ENCODE results near the gene FHAD1.
A peak's percentile ranks its signal among the peaks of the same experiment; 100 is the strongest.

FHAD1 gene

DNA sequence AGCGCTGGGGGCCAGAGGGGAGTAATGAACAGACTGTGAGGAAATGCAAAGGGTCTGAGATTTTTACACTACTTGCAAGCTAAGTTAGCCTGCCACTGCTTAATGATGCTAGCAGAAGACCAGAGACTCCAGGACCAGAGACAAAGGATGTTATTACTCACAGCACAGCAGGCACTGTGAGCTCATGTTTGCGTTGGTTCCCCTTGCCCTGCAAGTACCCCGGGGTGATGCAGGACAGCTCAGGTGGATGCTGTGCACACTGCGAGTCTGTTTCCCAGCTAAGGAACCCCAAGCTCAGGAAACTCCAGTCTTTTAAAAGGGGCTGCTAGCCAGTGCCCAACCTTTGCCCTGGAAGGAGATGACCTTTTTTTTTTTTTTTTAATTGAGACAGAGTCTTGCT, 1.2 kb downstream of the FHAD1 start:
- DNase-seq (ENCODE audit: low spot score): no peak

DNA sequence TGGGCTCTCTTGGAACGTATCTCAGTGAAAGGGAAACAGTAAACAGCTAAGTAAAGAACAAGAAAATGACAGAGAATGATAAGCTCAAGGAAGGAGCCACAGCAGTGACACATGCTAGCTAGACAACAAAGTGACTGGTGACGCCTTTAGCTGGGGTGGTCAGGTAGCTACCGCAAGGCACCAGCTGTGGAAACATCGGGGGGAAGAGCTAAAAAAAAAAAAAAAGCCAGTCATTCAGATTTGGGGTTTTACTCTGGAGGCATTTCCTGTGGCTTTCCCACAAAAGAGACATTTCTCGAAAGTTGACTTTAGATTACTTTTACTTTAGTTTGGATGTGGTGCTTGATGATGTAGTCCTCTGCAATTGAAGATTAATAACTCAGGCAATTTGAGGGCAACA, 2.1 kb downstream of the FHAD1 start:
- DNase-seq (ENCODE audit: low spot score): peak; percentile 80

DNA sequence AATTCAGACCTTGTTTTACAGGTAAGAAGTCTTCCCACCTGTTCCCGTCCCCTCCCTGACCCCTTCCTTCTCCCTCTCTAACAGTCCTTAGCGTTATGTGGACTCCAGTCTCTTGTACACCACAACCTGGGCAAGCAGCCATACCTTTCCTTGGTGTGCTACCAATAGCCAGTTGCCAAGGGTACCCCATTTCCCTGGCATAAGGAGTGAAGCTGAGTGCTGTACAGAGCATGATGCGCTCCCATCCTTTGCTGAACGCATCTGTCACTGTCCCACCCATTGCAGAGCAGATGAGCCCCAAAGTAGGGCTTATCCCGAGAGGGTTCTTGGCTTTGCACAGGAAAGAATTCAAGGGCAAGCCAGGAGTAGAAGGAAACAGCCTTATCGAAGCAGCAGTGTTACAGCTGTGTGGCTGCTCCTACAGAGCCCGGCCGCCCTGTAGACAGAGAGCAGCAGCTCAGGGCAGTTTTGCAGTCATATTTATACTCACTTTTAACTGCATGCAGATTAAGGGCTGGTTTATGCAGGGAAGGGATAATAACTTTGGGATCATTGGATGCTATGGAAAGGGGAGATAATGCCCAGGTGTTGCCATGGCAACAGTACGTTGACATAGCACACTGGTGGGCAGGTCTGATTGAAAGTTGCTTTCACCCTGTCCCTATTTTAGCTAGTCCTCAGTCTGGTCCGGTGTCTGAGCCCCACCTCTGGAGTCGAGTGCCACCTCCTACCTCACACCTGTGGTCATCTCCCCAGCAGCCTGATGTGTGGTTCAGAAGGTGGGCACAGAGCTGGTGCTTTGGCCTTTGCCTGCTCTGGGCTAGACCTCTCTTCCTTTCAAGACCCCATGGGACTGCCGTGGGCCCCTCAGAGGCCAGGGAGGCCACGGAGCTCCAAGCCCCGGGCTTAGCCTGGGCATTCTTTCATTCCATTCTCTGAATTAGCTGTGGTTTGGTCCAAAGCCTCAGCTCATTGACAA, 5.1 kb downstream of the FHAD1 start:
- no peak for DNase-seq (ENCODE audit: low spot score)

DNA sequence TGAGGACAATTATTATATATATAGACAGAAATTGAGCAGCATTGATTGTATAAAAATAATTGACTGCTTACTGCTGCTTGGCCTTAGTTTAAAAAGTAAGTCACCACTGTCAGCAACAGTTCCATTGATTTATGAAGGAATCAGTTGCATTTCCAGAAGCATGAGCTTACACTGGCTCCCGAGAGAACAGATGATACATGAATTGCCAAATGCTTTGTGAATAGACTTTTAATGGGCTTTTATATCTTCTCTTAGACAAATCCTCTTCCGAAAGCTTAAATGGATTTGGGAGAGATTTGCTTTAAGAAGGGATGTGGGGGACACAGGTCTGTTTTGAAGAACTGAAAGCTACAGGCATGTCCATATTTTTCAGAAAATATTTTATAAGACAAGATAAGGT, 7.5 kb downstream of the FHAD1 start:
- DNase-seq (ENCODE audit: low spot score): no peak

DNA sequence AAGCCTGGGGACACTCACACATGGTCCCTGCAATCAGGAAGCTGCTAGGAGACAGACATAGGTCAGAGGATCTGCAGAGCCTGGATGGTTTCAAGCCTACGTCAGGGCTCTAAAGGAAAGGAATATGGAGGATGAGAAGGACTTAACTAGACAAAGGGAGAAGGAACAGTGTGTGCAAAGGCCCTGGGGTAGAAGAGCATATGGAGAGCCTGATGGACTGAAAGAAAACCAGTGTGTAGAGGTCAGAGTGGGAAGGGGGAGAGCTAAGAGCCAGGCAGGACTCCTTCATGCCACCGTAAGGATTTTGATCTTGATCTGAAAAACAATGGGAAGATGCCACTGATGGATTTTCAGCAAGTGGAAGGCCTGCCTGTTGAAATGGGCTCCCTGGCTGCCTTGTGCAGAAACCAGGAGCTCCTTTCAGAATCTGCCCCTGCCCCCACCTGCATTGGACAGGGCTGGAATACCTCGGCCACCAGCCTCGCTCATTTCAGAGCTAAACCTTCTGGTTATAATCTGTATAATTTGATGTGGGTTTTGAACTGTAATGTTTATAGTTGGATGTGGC, 8.6 kb downstream of the FHAD1 start:
- no peak for DNase-seq (ENCODE audit: low spot score)

DNA sequence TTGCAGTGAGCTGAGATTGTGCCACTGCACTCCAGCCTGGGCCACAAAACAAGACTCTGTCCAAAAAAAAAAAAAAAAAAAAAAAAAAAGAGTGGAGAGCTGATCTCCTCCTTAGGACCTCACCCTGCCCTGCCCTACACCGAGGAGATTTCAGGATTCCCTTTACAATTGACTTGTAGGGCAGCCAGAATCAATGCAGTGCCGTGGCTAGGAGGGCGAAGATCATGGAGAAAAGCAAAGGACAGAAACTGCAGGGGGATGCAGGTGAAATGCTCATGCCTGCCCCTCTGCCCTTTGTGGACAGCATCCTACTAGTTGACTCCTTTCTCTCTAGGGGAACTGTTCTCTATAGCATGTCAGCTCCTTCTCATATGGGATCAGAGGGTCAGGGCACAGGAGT, 9.6 kb downstream of the FHAD1 start:
- DNase-seq (ENCODE audit: low spot score): no peak

DNA sequence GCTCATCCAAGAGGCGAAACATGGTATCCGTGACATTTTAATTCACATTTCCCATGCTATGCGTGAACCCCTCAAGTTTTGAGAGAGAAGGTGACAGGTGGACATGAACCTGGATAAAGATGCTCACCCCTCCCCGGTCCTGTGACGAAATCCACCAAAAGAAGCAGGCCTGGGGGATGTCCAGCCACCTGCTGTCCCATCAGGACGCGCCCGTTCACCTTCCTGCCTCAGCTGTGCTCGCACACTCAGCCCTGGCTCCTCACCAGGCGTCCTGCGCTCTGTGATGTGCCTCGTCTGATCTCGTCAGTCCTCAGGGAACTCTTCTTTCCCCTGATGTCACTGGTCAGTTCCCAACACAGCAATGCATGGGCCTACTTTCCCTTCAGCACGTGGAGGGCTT, 10.3 kb downstream of the FHAD1 start:
- DNase-seq (ENCODE audit: low spot score): no peak

DNA sequence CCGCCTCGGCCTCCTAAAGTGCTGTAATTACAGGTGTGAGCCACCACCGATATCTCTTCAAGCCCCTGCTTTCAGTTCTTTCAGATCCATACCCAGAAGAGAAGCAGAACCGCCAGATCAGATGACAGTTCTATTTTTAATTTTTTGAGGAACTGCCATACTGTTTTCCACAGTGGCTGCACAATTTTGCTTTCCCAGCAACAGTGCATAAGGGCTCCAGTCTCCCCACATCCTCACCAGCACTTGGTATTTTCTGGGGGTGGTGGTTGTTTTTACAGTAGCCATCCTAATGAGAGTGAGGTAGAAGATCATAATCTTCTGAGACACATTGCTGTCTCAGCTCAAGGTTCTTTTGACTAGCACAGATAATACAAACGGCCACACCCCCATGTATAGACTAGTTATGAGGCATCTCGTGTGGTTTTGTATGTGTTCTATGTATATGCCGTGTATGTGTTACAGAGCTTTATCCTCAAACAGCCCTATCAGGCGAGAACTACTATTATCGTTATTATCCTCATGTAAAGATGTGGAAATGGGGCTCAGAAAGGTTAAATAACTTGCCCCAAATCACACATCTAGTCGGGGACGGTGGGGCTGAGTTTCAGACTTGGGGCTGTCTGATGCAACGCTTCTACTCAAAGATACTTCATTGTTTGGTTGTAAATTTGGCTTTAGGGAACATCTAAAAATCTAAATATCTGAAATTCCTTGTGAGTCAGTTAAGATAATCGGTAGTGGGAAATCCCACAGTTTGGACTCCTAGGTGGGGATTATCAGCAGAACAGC, 12.0 kb downstream of the FHAD1 start:
- DNase-seq (ENCODE audit: low spot score): no peak

DNA sequence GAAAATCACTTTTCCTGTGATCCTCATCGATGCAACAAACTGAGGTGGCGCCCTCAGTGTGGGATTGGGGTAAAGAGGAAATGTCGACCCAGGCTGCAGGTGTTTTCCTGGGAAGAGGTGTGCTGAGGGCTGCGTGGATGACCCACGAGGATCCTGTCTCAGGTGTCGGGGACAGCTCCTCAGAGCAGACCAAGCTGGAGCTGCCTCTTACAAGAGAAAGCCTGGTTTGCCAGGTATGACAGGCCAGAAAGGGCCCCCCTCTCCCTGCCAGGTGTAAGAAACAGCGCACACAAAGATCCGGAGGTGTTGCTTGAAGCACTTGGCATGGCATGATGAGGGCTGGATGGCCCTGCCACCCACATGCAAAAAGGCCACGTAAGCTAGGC, 12.6 kb downstream of the FHAD1 start:
- no peak for DNase-seq (ENCODE audit: low spot score)

DNA sequence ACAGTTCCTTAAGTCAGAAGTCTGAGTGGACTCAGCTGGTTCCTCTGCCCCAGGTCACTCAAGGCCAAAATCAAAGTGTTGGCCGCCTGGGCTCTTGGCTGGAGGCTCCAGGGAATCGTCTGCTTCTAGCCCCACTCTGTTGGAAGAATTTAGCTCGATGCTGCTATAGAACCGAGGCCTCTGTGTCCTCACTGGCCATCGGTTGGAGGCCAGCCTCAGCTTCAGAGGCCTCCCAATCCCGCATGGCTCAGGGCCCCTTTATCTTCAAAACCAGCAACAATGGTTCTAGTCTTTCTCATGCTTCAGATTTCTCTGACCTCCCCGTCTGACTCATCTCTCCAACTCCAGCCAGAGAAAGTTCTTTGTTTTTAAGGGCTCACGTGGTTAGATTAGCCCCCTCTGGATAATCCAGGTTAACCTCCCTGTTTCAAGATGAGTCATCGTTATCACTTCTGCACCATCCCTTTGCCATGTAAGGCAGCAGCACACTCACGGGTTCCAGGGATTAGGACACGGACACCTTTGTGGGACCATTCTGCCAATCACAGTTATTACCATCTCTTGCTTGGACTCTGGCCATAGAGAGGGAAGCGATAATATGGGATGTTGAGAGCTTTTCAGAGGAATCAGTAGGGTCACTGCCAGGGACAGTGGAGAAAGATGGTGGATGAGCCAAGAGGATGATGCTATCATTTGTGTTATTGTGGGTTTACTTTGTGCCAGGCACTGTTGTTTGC, 13.6 kb downstream of the FHAD1 start:
- DNase-seq (ENCODE audit: low spot score): no peak

DNA sequence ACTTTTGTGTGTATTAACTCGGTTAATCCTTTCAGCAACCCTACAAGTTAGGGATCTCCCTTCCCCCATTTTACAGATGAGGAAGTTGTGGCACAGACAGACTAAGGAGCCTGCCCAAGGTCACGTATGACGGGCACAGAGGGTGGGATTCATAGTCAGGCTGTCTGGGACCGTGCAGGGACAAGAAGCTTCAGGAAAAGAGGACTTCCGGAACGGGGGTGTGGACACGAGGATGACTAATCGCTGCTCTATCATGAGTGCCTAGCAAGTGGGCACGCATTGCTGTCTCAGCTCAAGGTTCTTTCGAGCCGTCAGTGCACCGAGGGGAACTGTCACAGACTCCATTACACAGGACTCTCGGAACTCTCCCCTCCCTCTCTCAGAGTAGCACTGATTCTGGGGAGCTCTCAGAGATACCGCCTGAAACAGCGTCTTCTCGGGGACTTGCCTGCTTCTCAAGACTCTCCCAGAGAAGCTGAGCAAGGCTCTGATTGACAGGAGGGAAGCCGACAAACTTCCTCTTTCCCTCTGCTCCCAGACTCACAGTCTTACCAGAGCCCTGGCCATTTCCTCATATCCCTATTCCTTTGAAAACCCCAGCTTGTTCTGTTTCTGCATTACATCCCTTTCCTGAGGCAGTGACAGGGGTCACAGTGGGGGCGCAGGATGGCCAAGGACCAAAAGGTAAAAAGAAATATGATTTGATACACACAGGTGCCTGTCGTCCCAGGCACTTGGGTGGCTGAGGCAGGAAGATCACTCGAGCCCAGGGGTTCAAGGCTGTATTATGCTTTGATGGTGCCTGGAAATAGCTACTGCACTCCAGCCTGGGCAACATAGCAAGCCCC, 14.4 kb downstream of the FHAD1 start:
- peak; percentile 24 for DNase-seq (ENCODE audit: low spot score)

DNA sequence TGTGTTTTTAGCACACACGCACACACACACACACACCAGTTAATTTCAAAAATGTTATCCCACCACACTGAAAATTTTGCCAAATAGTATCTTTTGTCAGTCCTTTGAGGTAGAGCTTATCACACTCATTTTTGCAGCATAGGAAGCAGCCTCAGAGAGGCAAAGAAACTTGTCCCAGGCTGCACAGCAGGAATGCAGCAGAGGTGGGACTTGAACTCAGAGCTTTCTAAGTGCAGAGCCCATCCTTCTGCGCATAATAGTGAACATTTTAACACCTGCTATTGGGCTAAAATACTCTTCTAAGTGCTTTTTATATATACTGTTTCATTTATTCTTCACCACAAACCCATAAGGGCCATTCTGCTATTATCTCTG, 15.0 kb downstream of the FHAD1 start:
- DNase-seq (ENCODE audit: low spot score): no peak

DNA sequence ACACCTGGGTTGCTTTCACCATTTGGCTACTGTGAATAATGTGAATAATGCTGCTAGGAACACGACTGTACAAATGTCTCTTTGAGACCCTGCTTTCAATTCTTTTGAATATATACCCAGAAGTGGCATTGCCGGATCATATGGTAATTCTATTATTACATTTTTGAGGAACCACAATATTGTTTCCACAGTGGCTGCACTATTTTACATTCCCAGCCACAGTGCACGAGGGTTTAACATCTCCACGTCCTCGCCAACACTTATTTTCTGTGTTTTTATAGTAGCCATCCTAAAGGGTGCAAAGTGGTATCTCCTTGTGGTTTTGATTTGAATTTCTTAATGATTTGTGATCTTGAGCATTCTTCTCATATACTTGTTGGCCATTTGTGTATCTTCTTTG, 15.7 kb downstream of the FHAD1 start:
- DNase-seq (ENCODE audit: low spot score): no peak

DNA sequence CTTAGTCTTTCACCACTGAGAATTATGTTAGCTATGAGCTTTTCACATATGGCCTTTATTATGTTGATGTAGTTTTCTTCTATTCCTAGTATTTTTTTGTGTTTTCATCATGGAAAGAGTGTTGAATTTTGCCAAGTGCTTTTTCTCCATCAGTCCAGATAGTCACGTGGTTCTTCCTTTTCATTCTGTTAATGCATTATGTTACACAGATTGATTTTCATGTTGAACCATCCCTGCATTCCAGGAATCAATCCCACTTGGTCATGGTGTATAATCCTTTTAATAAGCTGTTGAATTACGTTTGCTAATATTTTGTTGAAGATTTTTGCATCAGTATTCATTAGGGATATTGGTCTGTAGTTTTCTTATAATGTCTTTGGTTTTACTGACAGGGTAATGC, 17.7 kb downstream of the FHAD1 start:
- no peak for DNase-seq (ENCODE audit: low spot score)

DNA sequence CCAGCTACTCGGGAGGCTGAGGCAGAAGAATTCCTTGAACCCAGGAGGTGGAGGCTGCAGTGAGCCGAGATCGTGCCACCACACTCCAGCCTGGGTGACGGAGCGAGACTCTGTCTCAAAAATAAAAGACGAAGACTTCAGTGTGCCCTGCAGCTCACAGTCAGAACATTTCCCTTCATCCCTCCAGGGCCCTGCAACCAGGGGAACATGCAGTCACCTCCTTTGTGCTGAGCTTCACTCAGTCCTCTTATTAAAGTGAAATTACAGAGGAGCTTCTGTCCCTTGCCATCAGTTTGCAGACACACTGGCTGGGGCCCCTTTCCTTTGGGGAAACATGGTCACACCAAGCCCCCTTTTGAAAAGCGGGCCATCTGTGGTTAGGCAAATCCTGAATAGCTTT, 24.2 kb downstream of the FHAD1 start:
- DNase-seq (ENCODE audit: low spot score): no peak

DNA sequence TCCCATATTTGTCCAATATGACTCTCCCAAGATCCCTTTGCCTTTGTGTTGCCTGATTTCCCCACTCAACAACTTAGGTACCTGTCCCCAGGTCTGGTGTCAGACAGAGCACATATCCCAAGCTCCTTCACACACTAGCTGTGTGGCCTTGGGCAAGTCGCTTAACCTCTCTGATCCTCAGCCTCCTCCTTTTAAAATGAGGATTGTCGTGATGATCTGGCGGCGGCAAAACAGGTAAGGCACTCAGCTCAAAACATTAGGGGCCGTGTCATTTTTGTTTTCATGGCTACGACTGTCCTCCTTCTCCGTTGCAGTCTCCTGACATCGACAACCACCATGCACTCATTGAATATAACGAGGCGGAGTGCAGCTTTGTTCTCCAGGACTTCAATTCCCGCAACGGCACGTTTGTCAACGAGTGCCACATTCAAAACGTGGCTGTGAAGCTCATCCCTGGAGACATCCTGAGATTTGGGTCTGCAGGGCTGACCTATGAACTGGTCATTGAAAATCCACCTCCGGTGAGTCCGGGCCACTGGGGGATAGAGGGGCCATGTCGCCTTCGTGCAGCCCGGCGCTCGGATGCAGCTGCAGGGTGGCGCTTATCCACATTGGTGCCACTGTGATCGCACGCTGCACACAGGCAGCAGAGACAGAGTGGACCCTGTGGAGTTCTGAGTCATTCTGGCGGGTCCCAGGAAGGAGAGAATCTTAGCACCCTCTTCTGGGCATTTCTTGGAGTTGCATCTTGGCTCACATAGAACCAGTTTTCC, 25.2 kb downstream of the FHAD1 start:
- peak; percentile 74 for DNase-seq (ENCODE audit: low spot score)

DNA sequence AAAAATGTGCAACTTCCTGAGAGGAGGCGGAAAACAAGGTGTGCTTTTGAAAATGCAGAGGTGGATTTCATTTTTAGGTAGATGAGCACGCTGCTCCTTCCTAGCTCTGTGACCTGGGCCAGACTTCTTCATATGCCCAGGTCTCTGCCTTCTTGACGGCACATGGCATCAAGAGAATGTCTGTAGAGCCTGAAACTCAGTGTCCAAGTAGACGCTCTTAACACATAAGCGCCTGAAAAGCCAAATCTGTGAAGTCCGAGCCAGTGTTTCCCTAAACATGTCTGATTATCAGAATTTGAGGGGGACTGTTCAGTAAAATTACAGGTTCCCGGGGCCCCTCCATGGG, 25.7 kb downstream of the FHAD1 start:
- DNase-seq (ENCODE audit: low spot score): no peak

DNA sequence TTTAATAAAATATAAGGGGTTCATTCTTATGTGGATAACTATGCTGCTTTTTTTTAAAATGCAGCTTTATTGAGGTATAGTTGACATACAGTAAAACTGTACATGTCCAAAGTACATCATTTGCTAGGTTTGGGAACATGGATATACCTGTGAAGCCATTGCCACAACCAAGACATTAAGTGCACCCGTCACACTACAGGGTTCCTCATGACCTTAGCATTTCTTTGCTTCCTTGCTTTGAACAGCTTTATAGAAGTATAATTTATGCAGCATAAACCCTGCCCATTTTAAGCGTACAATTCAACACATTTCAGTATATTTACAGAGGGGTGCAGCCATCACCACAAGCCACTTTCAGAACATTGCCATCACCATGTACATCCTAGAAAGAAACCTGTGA, 26.3 kb downstream of the FHAD1 start:
- no peak for DNase-seq (ENCODE audit: low spot score)

DNA sequence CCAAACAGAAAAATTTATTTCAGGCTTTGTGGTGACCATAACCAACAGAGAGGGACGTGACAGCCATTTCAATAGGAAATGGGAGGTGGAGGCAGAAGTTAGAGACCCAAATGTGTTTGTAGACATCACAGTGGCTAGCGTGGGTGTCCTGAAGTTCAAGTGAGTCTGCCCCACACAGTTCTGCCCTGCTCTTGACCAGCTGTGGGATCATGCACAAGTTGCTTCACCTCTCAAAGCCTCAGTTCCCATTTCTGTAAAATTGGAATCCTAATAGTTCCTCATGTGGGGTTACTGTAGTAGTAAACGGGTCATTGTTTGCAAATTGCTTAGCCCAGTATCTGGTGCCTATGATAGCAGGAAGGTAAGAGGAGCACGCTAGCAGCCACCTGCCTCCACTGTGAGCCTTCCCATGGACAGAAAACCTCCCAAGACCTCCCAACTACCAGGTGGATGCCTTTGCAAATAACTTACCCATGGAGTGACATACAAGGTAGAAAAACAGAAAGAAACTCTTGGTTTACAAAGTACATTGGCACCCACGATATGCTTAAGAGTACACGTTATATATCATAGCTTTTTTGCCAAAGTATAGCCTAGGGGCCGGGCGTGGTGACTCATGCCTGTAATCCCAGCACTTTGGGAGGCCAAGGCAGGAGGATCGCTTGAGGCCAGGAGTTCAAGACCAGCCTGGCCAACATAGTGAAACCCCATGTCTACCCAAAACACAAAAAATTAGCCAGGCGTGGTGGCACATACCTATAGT, 29.1 kb downstream of the FHAD1 start:
- no peak for DNase-seq (ENCODE audit: low spot score)
